ENCODE data around the gene UNC93A. TPM values are rescaled to one million over a fixed set of nuclear protein-coding genes. Genes with fewer than 3 reads are reported as not detected.
"Not testable (repeated sequence)": the region's sequence is repeated elsewhere in the genome, so short reads cannot be mapped to it uniquely, and the experiment has no call there.

The UNC93A gene
- total and polyA plus RNA-seq, 2 donors (not counting 1 experiment from before 2014, with no cell fraction given): not detected

DNA sequence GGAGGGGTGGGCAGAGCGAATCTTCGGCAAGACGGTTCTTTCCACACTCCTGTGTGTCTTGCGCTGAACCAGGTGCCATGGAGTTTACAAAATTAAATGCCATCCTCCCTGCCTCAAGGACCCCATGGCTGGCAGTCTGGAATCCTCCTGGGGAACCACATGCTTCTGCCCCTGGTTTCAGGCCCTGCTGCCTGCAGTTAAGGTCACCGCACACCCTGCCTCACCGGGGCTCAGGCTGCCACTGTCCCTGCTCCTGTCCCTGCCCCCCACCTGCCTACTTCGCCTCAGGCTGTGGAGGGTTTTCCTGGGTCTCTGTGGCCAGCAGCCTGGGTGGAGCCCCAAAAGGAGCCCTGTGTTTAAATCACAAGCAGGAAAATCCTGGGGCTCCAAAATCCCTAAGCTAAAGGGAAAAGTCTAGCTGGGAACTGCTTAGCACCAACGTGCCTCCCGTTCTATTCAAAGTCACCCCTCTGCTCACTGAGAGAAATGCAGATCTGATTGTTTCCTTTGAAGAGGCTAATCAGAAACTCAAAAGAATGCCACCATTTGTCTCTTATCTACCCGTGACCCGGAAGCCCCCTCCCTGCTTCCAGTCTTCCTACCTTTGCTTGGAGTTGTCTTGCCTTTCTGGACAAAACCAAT lies 23.2 kb downstream of the UNC93A start:
- Histone ChIP-seq H3K79me2 (ENCODE audit: control insufficient read depth, insufficient read depth, low read length) (no peaks in the 10 kb centered on the region), H3K36me3 (replicated peaks in 1 of 2; ENCODE audit: control extremely low read depth in 1 of 2, control insufficient read depth in 1 of 2, extremely low read depth in 1 of 2, insufficient read depth in 2 of 2, low read length in 1 of 2) (no peaks in the 10 kb centered on the region), H3K4me1 (ENCODE audit: control insufficient read depth in 2 of 2, insufficient read depth in 2 of 2, low read length in 2 of 2) (no peaks in the 10 kb centered on the region), H3K4me3 (ENCODE audit: control extremely low read depth in 1 of 5, extremely low read depth in 1 of 5, insufficient read depth in 1 of 5, low read depth in 2 of 5, low read length in 4 of 5) (no peak overlapping the region), H3K27ac (ENCODE audit: low read length in 2 of 2) (no peak overlapping the region), H3K4me2 (replicated peaks; ENCODE audit: low read depth, low read length, poor library complexity, severe bottlenecking) (no peak overlapping the region), H3K9ac (ENCODE audit: low read length) (no peak overlapping the region), H4K20me1 (ENCODE audit: control insufficient read depth, insufficient read depth, low read length, poor library complexity, severe bottlenecking) (no peaks in the 10 kb centered on the region), H2AFZ (ENCODE audit: insufficient read depth, low read depth, low read length, poor library complexity, severe bottlenecking) (no peak overlapping the region), H3K27me3 (replicated peaks in 1 of 4; ENCODE audit: control extremely low read depth in 1 of 4, control insufficient read depth in 3 of 4, insufficient read depth in 4 of 4, low read length in 3 of 4) (peaks cover 0 to 16% (median 1%) of the 10 kb centered on the region in 4 experiments), H3K9me3 (ENCODE audit: control extremely low read depth in 1 of 3, control insufficient read depth in 2 of 3, insufficient read depth in 1 of 3, low read length in 2 of 3) (no peaks in the 10 kb centered on the region)
- ChIA-PET POLR2A (no interaction called here), CTCF (no interaction called here)
- no peak for ATAC-seq (ENCODE audit: low read depth)
- intact Hi-C loops (cut with micrococcal nuclease): no loop called here
- H3K4me1 Mint-ChIP-seq: no peaks in the 10 kb centered on the region
- H3K9me3 Mint-ChIP-seq (ENCODE audit: insufficient read depth): no peaks in the 10 kb centered on the region
- H3K4me3 Mint-ChIP-seq: no peak overlapping the region
- TF ChIP-seq, protein P1, sequence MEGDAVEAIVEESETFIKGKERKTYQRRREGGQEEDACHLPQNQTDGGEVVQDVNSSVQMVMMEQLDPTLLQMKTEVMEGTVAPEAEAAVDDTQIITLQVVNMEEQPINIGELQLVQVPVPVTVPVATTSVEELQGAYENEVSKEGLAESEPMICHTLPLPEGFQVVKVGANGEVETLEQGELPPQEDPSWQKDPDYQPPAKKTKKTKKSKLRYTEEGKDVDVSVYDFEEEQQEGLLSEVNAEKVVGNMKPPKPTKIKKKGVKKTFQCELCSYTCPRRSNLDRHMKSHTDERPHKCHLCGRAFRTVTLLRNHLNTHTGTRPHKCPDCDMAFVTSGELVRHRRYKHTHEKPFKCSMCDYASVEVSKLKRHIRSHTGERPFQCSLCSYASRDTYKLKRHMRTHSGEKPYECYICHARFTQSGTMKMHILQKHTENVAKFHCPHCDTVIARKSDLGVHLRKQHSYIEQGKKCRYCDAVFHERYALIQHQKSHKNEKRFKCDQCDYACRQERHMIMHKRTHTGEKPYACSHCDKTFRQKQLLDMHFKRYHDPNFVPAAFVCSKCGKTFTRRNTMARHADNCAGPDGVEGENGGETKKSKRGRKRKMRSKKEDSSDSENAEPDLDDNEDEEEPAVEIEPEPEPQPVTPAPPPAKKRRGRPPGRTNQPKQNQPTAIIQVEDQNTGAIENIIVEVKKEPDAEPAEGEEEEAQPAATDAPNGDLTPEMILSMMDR (IDR thresholded peaks at IDR 0.05): no peak
- no peak for TF ChIP-seq EZH2 (IDR thresholded peaks at IDR 0.05; ENCODE audit: borderline replicate concordance, insufficient read depth, low read depth, low read length, poor library complexity, severe bottlenecking)
- peaks cover 37% of the 10 kb centered on the region for H3K27me3 Mint-ChIP-seq
- WGBS (ENCODE audit: insufficient coverage): 82% methylated on average over 8 of the region's 11 CpGs
- DNase-seq: no peak
- no peak overlapping the region for H3K27ac Mint-ChIP-seq

DNA sequence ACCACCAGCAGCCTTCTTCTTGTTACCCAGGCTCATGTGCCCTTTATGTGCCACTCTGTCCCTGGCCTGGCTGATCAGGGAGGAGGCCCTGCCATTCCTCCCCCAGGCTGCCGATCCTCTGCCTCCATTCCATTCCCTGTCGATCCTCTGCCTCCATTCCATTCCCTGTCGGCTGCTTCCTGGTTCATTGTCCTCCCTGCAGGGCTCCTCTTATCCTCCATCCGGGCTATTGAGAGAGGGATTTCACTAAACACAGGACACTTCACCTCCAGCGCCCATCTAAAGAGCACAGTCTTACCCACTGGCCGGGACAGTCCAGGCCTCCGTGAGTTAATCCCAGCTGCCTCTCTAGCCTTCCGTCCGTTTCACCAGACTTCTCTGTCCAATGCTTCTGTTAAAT lies 26.1 kb downstream of the UNC93A start:
- H3K79me2 ChIP-seq (ENCODE audit: control insufficient read depth, insufficient read depth, low read length): no peaks in the 10 kb centered on the region
- no peak overlapping the region for H3K4me2 ChIP-seq (replicated peaks; ENCODE audit: low read depth, low read length, poor library complexity, severe bottlenecking)
- CTCF ChIA-PET: no interaction called here
- no peak overlapping the region for H3K9ac ChIP-seq (ENCODE audit: low read length)
- no peak overlapping the region for H2AFZ ChIP-seq (ENCODE audit: insufficient read depth, low read depth, low read length, poor library complexity, severe bottlenecking)
- no peak for ATAC-seq (ENCODE audit: low read depth)
- DNase-seq: no peak
- WGBS (ENCODE audit: insufficient coverage): 91% methylated on average over 9 of the region's 9 CpGs
- no peaks in the 10 kb centered on the region for H3K4me1 Mint-ChIP-seq
- H3K27me3 ChIP-seq (replicated peaks in 1 of 4; ENCODE audit: control extremely low read depth in 1 of 4, control insufficient read depth in 3 of 4, insufficient read depth in 4 of 4, low read length in 3 of 4): peaks cover 0 to 16% (median 1%) of the 10 kb centered on the region in 4 experiments
- H3K27ac Mint-ChIP-seq: no peak overlapping the region
- H3K9me3 Mint-ChIP-seq (ENCODE audit: insufficient read depth): no peaks in the 10 kb centered on the region
- no peaks in the 10 kb centered on the region for H3K9me3 ChIP-seq (ENCODE audit: control extremely low read depth in 1 of 3, control insufficient read depth in 2 of 3, insufficient read depth in 1 of 3, low read length in 2 of 3)
- no peak overlapping the region for H3K4me3 ChIP-seq (ENCODE audit: control extremely low read depth in 1 of 5, extremely low read depth in 1 of 5, insufficient read depth in 1 of 5, low read depth in 2 of 5, low read length in 4 of 5)
- H3K27me3 Mint-ChIP-seq: peaks cover 42% of the 10 kb centered on the region
- POLR2A ChIA-PET: no interaction called here
- no peak for TF ChIP-seq EZH2 (IDR thresholded peaks at IDR 0.05; ENCODE audit: borderline replicate concordance, insufficient read depth, low read depth, low read length, poor library complexity, severe bottlenecking)
- TF ChIP-seq, protein P1 (IDR thresholded peaks at IDR 0.05): no peak
- no peak overlapping the region for H3K27ac ChIP-seq (ENCODE audit: low read length in 2 of 2)
- no peaks in the 10 kb centered on the region for H4K20me1 ChIP-seq (ENCODE audit: control insufficient read depth, insufficient read depth, low read length, poor library complexity, severe bottlenecking)
- no peaks in the 10 kb centered on the region for H3K4me1 ChIP-seq (ENCODE audit: control insufficient read depth in 2 of 2, insufficient read depth in 2 of 2, low read length in 2 of 2)
- H3K4me3 Mint-ChIP-seq: no peak overlapping the region
- intact Hi-C loops (cut with micrococcal nuclease): no loop called here
- H3K36me3 ChIP-seq (replicated peaks in 1 of 2; ENCODE audit: control extremely low read depth in 1 of 2, control insufficient read depth in 1 of 2, extremely low read depth in 1 of 2, insufficient read depth in 2 of 2, low read length in 1 of 2): no peaks in the 10 kb centered on the region

DNA sequence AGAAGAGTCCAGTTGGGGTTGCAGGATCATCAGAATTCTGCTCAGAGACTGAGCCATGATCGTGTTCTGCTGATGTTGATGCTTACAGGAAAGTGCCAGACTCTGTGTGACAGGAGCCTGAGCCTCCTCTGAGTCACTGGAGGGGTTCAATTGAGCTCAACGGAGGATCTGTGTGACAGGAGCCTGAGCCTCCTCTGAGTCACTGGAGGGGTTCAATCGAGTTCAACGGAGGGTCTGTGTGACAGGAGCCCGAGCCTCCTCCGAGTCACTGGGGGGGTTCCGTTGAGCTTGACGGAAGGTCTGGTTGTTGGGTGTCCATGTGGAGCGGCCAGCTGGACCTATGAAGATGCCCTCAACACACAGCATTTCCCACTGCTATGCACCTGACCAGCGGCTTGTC lies 27.2 kb downstream of the UNC93A start:
- intact Hi-C loops (cut with micrococcal nuclease); H4K20me1 ChIP-seq (ENCODE audit: control insufficient read depth, insufficient read depth, low read length, poor library complexity, severe bottlenecking); H3K27ac Mint-ChIP-seq; H3K9me3 Mint-ChIP-seq (ENCODE audit: insufficient read depth); H3K9me3 ChIP-seq (ENCODE audit: control extremely low read depth in 1 of 3, control insufficient read depth in 2 of 3, insufficient read depth in 1 of 3, low read length in 2 of 3); CTCF ChIA-PET; DNase-seq; H2AFZ ChIP-seq (ENCODE audit: insufficient read depth, low read depth, low read length, poor library complexity, severe bottlenecking); H3K4me1 ChIP-seq (ENCODE audit: control insufficient read depth in 2 of 2, insufficient read depth in 2 of 2, low read length in 2 of 2); H3K4me3 Mint-ChIP-seq; H3K27ac ChIP-seq (ENCODE audit: low read length in 2 of 2); H3K4me1 Mint-ChIP-seq; H3K4me3 ChIP-seq (ENCODE audit: control extremely low read depth in 1 of 5, extremely low read depth in 1 of 5, insufficient read depth in 1 of 5, low read depth in 2 of 5, low read length in 4 of 5); H3K9ac ChIP-seq (ENCODE audit: low read length); H3K79me2 ChIP-seq (ENCODE audit: control insufficient read depth, insufficient read depth, low read length); H3K36me3 ChIP-seq (replicated peaks in 1 of 2; ENCODE audit: control extremely low read depth in 1 of 2, control insufficient read depth in 1 of 2, extremely low read depth in 1 of 2, insufficient read depth in 2 of 2, low read length in 1 of 2); POLR2A ChIA-PET; ATAC-seq (ENCODE audit: low read depth); H3K4me2 ChIP-seq (replicated peaks; ENCODE audit: low read depth, low read length, poor library complexity, severe bottlenecking): not testable (repeated sequence)
- peaks cover 42% of the 10 kb centered on the region for H3K27me3 Mint-ChIP-seq
- WGBS (ENCODE audit: insufficient coverage): 78% methylated on average over 1 of the region's 10 CpGs
- H3K27me3 ChIP-seq (replicated peaks in 1 of 4; ENCODE audit: control extremely low read depth in 1 of 4, control insufficient read depth in 3 of 4, insufficient read depth in 4 of 4, low read length in 3 of 4): peaks cover 0 to 11% (median 1%) of the 10 kb centered on the region in 4 experiments

Data from B cell (primary cell).